NCI-H2196 treated with DMSO at 0.1 percent for 48 hours (cell line): ENCODE measurements around the gene PTPN12.
"Not testable (repeated sequence)": the region's sequence is repeated elsewhere in the genome, so short reads cannot be mapped to it uniquely, and the experiment has no call there.

ENCODE experiments used
- DNase-seq: peaks from one replicate; lab custom pipeline; 2025; ENCODE audit not compliant: unreplicated experiment; lab: John Stamatoyannopoulos, UW

The PTPN12 gene

GRCh38 chr7:77579797-77580196 lies 42.7 kb downstream of the PTPN12 start:
- DNase-seq, result no peak

- DNase-seq, result peak; percentile 37
Measured at GRCh38 chr7:77580762-77581350, 43.8 kb downstream of the PTPN12 start.

- no peak for DNase-seq
Measured at GRCh38 chr7:77587272-77587671, 50.2 kb downstream of the PTPN12 start.

- DNase-seq, result no peak
Measured at GRCh38 chr7:77600952-77601351, 63.9 kb downstream of the PTPN12 start.

- no peak for DNase-seq
Measured at GRCh38 chr7:77606562-77606961, 69.5 kb downstream of the PTPN12 start.

- DNase-seq, result no peak
Measured at GRCh38 chr7:77619314-77619713, 82.2 kb downstream of the PTPN12 start.

GRCh38 chr7:77626586-77627308 lies 89.7 kb downstream of the PTPN12 start:
- no peak for DNase-seq

- DNase-seq, result no peak
Measured at GRCh38 chr7:77627309-77627676, 90.2 kb downstream of the PTPN12 start.

- DNase-seq, result no peak
Measured at GRCh38 chr7:77629797-77630196, 92.7 kb downstream of the PTPN12 start.

- DNase-seq, result no peak
Measured at GRCh38 chr7:77631820-77632219, 94.7 kb downstream of the PTPN12 start.

- no peak for DNase-seq
Measured at GRCh38 chr7:77644774-77645173, 107.7 kb downstream of the PTPN12 start.

GRCh38 chr7:77648742-77649338 lies 111.7 kb downstream of the PTPN12 start:
- no peak for DNase-seq

- DNase-seq, result no peak
Measured at GRCh38 chr7:77649716-77650349, 112.7 kb downstream of the PTPN12 start.

GRCh38 chr7:77651575-77652162 lies 114.6 kb downstream of the PTPN12 start:
- DNase-seq, result no peak

- DNase-seq, result not testable (repeated sequence)
Measured at GRCh38 chr7:77652826-77653225, 115.7 kb downstream of the PTPN12 start.

GRCh38 chr7:77653572-77653971 lies 116.5 kb downstream of the PTPN12 start:
- DNase-seq, result no peak

- no peak for DNase-seq
Measured at GRCh38 chr7:77655356-77655755, 118.3 kb downstream of the PTPN12 start.

GRCh38 chr7:77655836-77656455 lies 118.9 kb downstream of the PTPN12 start:
- DNase-seq, result no peak

- DNase-seq, result peak; percentile 42
Measured at GRCh38 chr7:77657427-77658224, 120.5 kb downstream of the PTPN12 start.

- DNase-seq, result no peak
Measured at GRCh38 chr7:77658928-77659327, 121.8 kb downstream of the PTPN12 start.
